NCI-H146 treated with DMSO at 0.1 percent for 48 hours (cell line): ENCODE results near the gene LDB3.
"Not testable (repeated sequence)": the region's sequence is repeated elsewhere in the genome, so short reads cannot be mapped to it uniquely, and the experiment has no call there.

ENCODE experiments used
- DNase-seq: peaks from one replicate; lab custom pipeline; 2025; ENCODE audit not compliant: unreplicated experiment; lab: John Stamatoyannopoulos, UW

The LDB3 gene

GRCh38 chr10:86726677-86726999, 58.3 kb downstream of the LDB3 start:
- no peak for DNase-seq

DNA sequence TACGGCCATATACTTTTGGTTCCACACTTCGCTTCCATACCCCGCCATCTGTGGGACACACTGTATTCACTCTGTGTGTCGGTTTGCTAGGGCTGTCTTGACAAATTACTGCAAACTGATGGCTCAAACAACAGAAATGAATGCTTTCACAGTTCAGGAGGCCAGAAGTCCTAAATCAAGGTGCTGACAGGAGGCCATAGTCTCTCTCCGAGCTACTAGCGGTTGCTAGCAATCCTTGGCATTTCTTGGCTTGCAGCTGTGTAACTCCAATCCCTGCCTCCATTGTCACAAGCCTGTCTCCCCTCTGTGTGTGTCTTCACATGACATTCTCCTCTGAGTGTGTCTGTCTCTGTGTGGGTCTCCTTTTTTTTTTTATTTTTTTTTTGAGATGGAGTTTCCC, 59.2 kb downstream of the LDB3 start:
- no peak for DNase-seq

DNA sequence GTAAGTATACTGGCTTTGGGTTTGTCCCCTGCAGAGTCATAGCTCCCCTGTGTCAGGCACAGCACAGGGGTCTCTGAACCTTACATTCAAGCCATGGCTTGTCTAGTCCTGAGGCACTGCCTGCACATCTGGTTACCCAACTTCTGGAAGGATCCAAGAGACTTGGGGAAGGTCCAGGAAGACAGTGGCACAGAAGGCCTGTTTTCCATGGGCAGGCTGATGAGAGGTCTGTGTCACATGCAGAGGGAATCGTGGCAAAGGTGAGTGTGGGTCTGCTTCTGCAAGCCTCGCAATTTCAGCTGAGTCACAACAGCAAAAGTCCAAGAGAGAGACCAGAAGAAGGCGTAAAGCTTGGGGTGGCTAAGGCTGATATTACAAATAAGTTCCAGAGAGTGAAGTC, 59.7 kb downstream of the LDB3 start:
- no peak for DNase-seq

- DNase-seq: no peak
Observed at GRCh38 chr10:86729677-86730076, 61.4 kb downstream of the LDB3 start.

- DNase-seq: peak; percentile 8
Observed at GRCh38 chr10:86730227-86730626, 61.9 kb downstream of the LDB3 start.

- DNase-seq: no peak
Observed at GRCh38 chr10:86732771-86733170, 64.5 kb downstream of the LDB3 start.

- DNase-seq: no peak
Observed at GRCh38 chr10:86733260-86733671, 65.0 kb downstream of the LDB3 start.

DNA sequence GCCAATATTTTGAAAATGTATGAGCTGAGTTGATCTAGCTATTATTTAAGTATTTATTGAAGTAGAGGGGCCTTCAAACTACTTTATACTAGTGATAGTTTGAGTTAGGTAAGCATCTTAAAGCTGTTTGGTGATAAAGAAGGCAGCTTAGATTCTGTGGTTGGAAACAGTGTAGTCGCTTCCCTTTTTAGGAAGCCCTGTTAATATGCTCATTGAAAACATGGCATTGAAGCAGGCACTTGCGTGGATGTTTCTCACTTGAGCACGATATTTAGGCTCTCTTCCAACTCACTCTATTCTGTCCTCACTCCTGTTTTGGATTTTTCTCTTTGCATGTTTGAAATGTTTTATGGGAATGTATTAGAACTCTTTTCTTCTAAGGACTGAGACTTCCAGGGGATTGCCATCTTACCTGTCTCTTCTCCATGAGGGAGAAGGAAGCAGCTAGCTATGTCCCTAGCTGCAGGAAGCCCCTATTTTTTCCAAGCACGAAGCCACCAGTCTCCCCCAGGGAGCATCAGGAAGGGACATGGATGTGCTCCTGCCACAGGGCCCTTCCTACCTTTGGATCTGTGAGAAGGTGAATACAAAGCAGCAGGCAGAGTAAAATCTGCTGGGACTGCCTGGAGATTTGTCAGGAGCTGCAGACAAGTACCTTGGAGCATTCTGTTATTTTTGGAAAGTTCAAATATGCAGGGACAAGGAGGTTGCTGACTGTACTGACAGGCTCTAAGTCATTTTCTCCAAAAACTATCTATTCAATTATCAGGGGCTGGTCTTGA, 66.1 kb downstream of the LDB3 start:
- DNase-seq: no peak

DNA sequence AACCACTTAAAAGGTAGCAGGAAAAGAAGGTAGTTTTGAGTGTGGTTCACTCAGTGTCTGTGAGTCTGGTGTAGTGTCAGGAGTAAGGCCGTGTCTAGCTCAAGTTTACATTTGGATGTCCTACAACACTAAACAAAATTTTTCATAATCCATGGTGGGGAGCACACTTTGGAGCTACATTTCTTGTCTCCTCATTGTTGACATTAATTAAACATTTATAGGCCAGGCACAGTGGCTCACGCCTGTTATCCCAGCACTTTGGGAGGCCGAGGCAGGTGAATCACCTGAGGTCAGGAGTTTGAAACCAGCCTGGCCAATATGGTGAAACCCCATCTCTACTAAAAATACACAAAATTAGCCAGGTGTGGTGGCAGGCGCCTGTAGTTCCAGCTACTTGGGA, 67.0 kb downstream of the LDB3 start:
- not testable (repeated sequence) for DNase-seq

GRCh38 chr10:86742230-86742629, 73.9 kb downstream of the LDB3 start:
- no peak for DNase-seq

- DNase-seq: no peak
Observed at GRCh38 chr10:86744067-86744725, 75.9 kb downstream of the LDB3 start.

- DNase-seq: peak; percentile 25
Observed at GRCh38 chr10:86747796-86748581, 79.7 kb downstream of the LDB3 start.

GRCh38 chr10:86749854-86750253, 81.5 kb downstream of the LDB3 start:
- no peak for DNase-seq

DNA sequence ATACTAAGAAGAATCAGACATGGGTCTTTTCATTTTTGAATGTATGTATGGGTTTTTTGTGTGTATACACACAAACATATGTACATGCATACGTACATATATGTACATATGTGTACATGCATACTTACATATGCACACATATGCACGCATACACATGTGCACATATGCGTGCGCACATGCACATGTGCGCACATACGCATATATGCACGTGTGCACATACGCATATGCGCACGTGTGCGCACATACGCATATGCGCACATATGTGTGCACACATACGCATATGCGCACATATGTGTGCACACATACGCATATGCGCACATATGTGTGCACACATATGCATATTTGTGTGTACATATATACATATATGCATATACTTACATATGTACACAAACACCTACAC, 83.2 kb downstream of the LDB3 start:
- no peak for DNase-seq

- peak; percentile 88 for DNase-seq
Observed at GRCh38 chr10:86752311-86752710, 84.0 kb downstream of the LDB3 start.

DNA sequence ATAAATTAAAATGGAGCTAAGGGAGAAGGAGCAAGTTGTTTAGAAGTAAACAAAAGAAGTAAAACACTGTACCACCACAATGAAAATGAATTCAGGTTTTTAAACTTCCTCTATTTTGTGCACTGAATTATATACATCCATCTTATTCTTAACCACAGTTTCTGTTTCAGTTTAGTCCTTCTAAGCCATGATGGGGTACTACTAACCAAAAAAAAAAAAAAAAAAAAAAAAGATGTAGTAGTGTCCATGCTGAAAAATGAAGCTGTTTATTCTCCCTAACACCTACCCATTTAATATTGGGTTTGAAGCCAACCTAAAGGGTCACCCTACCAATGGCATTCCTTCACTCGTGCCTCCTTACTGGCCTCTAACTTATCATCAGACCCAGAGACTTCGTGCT, 84.7 kb downstream of the LDB3 start:
- DNase-seq: no peak

DNA sequence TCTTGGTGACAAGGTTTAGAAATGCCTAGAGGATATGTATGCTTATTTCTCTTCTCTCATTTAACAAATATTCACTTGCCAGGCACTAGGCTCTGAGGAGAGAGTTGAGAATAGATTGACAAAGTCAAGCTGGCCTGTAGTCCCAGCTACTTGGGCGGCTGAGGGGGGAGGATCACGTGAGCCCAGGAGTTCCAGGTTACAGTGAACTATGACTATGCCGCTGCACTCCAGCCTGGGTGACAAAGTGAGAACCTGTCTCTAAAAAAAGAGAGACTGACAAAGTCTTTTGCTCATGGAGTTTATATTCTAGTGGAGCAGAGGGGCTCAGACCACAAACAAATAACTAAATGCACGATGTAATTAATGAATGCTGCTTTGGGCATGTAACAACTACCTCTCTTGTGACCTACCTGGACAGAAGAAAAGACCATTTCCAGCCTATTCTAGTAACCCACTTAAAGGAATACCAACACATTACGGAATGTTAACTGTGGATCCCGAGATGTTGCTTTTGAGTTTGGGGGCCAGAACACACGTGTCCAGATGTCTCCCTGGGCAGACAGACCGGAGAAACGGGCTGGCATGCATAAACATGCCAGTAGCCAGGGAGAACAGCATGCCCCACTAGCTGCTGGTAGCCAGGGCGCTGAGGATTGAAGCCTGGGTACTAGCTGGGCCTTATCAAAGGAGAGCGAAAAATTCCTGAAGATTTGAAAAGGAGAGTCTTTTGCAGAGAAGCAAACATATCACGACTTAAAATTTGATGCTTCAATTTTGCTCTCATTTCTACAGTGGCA, 85.5 kb downstream of the LDB3 start:
- DNase-seq: no peak

GRCh38 chr10:86755454-86755739, 87.1 kb downstream of the LDB3 start:
- peak; percentile 51 for DNase-seq

- peak; percentile 86 for DNase-seq
Observed at GRCh38 chr10:86755740-86756510, 87.6 kb downstream of the LDB3 start.

DNA sequence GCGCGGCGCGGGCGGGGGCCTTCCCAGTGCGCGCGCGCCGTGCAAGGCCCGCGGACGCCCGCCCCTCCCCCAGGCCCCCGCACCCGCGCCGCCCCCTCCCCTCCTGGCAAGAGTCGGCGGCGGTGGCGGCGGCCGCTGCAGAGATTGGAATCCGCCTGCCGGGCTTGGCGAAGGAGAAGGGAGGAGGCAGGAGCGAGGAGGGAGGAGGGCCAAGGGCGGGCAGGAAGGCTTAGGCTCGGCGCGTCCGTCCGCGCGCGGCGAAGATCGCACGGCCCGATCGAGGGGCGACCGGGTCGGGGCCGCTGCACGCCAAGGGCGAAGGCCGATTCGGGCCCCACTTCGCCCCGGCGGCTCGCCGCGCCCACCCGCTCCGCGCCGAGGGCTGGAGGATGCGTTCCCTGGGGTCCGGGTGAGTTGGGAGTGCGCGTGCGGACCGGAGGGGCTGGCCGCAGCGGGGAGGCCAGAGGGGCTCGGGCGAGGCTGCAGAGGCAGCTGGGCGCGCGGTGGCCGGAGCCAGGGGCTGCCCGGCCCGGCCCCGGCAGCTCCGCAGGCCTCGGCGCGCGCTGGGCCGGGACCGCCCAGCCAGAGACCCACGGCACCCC, 88.3 kb downstream of the LDB3 start, which contains the start of gene BMPR1A:
Gene BMPR1A, plus strand, starts transcription at position 109 of the 602 bp plus-strand sequence. CDS start 119,400 bp downstream, outside the sequence.
- peak; percentile 86 for DNase-seq
